ENCODE measurements around the gene CRYAB. TPM values are rescaled to one million over a fixed set of nuclear protein-coding genes. Genes with fewer than 3 reads are reported as not detected.
"Not testable (repeated sequence)": the region's sequence is repeated elsewhere in the genome, so short reads cannot be mapped to it uniquely, and the experiment has no call there.

Gene CRYAB
- polyA plus RNA-seq, 2 of the 4 experiments (the other 2 are of a cell fraction) = 1.1 to 25.3 TPM

DNA sequence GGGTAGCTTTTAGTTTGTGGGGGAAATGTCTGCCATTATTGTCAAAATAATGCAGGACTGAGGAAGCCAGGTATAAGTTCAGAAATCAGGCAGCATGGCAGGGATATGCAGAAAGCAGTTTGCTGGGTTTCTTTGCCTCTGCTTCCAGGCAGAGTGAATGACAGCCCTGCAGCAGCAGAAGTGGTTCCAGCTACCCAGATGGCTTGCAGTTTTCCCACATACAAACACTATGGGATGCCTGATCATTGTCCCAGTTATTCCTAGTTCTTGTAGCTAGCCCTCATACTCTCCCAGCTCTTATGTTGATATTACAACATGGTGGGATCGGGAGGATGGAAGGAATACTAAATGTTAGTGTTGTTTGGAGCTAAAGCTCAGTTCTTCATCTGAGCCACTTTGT lies 22.7 kb upstream of the CRYAB start:
- FAIRE-seq = no peak
- WGBS (ENCODE audit: missing lambda C conversion rate) = 100% methylated on average over 1 of the region's 1 CpG
- ChIA-PET POLR2A (no interaction called here), CTCF (interaction anchor here (1.0 to 12.2 kb wide), 6 partner anchors 10 to 62 kb away, joined by 3 to 172 read pairs (median 7); no protein-coding TSS in a partner anchor)
- Histone ChIP-seq H3K27ac (peak overlapping the region; percentile 25 to 47; a peak in 3 of 6 replicates), H3K4me3 (no peak overlapping the region), H3K4me2 (peak overlapping the region; percentile 30; the same call in 2 of the 3 replicates), H3K4me1 (peaks cover 52% of the 10 kb centered on the region), H3K9me3 (no peaks in the 10 kb centered on the region)
- TF ChIP-seq BHLHE40 (IDR thresholded peaks at IDR 0.05; ENCODE audit: low read depth, low read length) (no peak), EHMT2 (IDR thresholded peaks at IDR 0.05; ENCODE audit: low read depth) (no peak), HOXA7 (CRISPR knock-in tag; IDR thresholded peaks at IDR 0.05) (no peak), FOSB (CRISPR knock-in tag; IDR thresholded peaks at IDR 0.05) (no peak), GATA3 (IDR thresholded peaks at IDR 0.05; ENCODE audit: borderline replicate concordance) (no peak), HDAC2 (IDR thresholded peaks at IDR 0.05) (no peak), TFCP2L1 (CRISPR knock-in tag; IDR thresholded peaks at IDR 0.05) (no peak), CHD2 (IDR thresholded peaks at IDR 0.05; ENCODE audit: low read length, partially characterized antibody) (no peak), SREBF2 (IDR thresholded peaks at IDR 0.05) (no peak), NR3C1 (IDR thresholded peaks at IDR 0.05) (no peak), ZC3H11A (IDR thresholded peaks at IDR 0.05) (no peak), PHF8 (IDR thresholded peaks at IDR 0.05; ENCODE audit: borderline replicate concordance, low read depth) (no peak), EP300 (IDR thresholded peaks at IDR 0.05) (no peak), HEYL (CRISPR knock-in tag; IDR thresholded peaks at IDR 0.05) (no peak), CTCF (IDR thresholded peaks at IDR 0.05) (no peak)
- TF ChIP-seq, protein P1, sequence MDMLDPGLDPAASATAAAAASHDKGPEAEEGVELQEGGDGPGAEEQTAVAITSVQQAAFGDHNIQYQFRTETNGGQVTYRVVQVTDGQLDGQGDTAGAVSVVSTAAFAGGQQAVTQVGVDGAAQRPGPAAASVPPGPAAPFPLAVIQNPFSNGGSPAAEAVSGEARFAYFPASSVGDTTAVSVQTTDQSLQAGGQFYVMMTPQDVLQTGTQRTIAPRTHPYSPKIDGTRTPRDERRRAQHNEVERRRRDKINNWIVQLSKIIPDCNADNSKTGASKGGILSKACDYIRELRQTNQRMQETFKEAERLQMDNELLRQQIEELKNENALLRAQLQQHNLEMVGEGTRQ (IDR thresholded peaks at IDR 0.05) = no peak
- TF ChIP-seq, protein P2, sequence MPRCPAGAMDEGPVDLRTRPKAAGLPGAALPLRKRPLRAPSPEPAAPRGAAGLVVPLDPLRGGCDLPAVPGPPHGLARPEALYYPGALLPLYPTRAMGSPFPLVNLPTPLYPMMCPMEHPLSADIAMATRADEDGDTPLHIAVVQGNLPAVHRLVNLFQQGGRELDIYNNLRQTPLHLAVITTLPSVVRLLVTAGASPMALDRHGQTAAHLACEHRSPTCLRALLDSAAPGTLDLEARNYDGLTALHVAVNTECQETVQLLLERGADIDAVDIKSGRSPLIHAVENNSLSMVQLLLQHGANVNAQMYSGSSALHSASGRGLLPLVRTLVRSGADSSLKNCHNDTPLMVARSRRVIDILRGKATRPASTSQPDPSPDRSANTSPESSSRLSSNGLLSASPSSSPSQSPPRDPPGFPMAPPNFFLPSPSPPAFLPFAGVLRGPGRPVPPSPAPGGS (IDR thresholded peaks at IDR 0.05) = no peak
- DNase-seq (ENCODE audit: low read depth in 1 of 2, low spot score in 1 of 2) = no peak
- ATAC-seq = no peak

- WGBS (ENCODE audit: missing lambda C conversion rate) = 38% methylated on average over 1 of the region's 1 CpG
These were observed 22.3 kb upstream of the CRYAB start for GRCh38 chr11:111933872-111934271.

GRCh38 chr11:111933176-111933575 lies 21.6 kb upstream of the CRYAB start:
- CTCF ChIA-PET = interaction anchor here (1.1 to 12.2 kb wide), 5 partner anchors 11 to 48 kb away, joined by 3 to 172 read pairs (median 6); no protein-coding TSS in a partner anchor

More at GRCh38 chr11:111933872-111934271, 22.3 kb upstream of the CRYAB start:
- H3K4me3 ChIP-seq = no peak overlapping the region
- FAIRE-seq = no peak
- CTCF ChIA-PET = interaction anchor here (1.0 to 12.2 kb wide), 6 partner anchors 10 to 63 kb away, joined by 3 to 172 read pairs (median 7); no protein-coding TSS in a partner anchor
- TF ChIP-seq ZFP36 (IDR thresholded peaks at IDR 0.05; ENCODE audit: borderline replicate concordance, partially characterized antibody) = no peak
- no peak for TF ChIP-seq GATA3 (IDR thresholded peaks at IDR 0.05; ENCODE audit: borderline replicate concordance)
- TF ChIP-seq PHF8 (IDR thresholded peaks at IDR 0.05; ENCODE audit: borderline replicate concordance, low read depth) = no peak
- TF ChIP-seq NFE2L2 (conservative IDR thresholded peaks at IDR 0.05; ENCODE audit: low read length) = no peak
- no peak for TF ChIP-seq POLR2AphosphoS2 (conservative IDR thresholded peaks at IDR 0.05; ENCODE audit: low read length)
- TF ChIP-seq, protein P3, sequence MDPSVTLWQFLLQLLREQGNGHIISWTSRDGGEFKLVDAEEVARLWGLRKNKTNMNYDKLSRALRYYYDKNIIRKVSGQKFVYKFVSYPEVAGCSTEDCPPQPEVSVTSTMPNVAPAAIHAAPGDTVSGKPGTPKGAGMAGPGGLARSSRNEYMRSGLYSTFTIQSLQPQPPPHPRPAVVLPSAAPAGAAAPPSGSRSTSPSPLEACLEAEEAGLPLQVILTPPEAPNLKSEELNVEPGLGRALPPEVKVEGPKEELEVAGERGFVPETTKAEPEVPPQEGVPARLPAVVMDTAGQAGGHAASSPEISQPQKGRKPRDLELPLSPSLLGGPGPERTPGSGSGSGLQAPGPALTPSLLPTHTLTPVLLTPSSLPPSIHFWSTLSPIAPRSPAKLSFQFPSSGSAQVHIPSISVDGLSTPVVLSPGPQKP (IDR thresholded peaks at IDR 0.05; ENCODE audit: low read depth, low read length) = no peak
- TF ChIP-seq CEBPB (IDR thresholded peaks at IDR 0.05) = peak in 1 of 2 experiments; percentile 21; a peak in 1 of 4 replicates
- TF ChIP-seq EP300 (IDR thresholded peaks at IDR 0.05) = no peak
- peak overlapping the region; percentile 30; the same call in 2 of the 3 replicates for H3K4me2 ChIP-seq
- no peaks in the 10 kb centered on the region for H3K9me3 ChIP-seq
- peak overlapping the region in 1 of 2 experiments; percentile 47; a peak in 1 of 6 replicates for H3K27ac ChIP-seq
- H3K4me1 ChIP-seq = peaks cover 48% of the 10 kb centered on the region
- no peak for DNase-seq (ENCODE audit: low read depth in 1 of 2, low spot score in 1 of 2)
- POLR2A ChIA-PET = no interaction called here
- no peak for ATAC-seq

More at GRCh38 chr11:111933176-111933575, 21.6 kb upstream of the CRYAB start:
- FAIRE-seq; H3K9me3 ChIP-seq; H3K4me3 ChIP-seq; POLR2A ChIA-PET; ATAC-seq; H3K4me2 ChIP-seq; DNase-seq (ENCODE audit: low read depth in 1 of 2, low spot score in 1 of 2): not testable (repeated sequence)
- WGBS (ENCODE audit: missing lambda C conversion rate) = 93% methylated on average over 14 of the region's 14 CpGs
- Histone ChIP-seq H3K4me1 (peaks cover 41% of the 10 kb centered on the region), H3K27ac (peak overlapping the region in 1 of 2 experiments; percentile 40; a peak in 2 of 6 replicates)

Data from A549 (cell line).